Measurements from ENCODE around the gene SBF2.
"Not testable (repeated sequence)": the region's sequence is repeated elsewhere in the genome, so short reads cannot be mapped to it uniquely, and the experiment has no call there.

SBF2 gene

GRCh38 chr11:10108915-10109680 is 184.9 kb downstream of the SBF2 start:
- DNase-seq = no peak

DNA sequence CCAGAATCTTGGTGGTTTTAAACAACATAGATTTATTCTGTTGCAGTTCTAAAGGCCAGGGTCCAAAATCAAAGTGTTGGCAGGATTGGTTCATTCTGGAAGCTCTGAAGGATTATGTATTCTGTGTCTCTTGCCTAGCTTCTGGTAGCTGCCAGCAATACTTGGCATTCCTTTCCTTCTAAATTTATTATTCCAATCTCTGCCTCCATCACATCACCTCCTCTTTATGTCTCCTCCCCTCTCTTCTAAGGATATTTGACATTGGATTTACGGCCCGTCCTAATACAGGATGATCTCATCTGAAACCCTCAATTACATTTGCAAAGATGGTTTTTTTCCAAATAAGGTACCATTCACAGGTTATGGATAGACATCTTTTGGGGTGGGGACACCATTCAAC is 186.5 kb downstream of the SBF2 start:
- DNase-seq = no peak

DNA sequence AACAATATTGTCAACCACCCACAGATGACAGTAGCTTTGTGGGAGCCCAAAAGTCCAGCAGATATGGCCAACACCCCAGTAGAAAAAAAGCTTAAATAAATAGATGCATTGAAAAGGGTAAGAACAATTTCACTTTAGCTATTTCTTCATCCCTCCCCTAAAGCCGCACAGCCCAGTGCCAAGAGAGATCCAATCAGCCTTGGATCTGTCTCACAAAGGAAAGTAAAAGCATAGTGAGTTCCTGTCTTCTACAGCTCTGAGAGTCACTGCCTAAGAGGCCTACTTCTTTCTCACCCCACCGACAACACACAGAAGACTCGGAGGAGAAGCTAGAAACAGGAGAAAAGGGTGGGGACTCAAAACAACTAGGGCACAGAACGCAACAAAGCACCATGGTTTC is 196.4 kb downstream of the SBF2 start:
- DNase-seq = no peak

DNA sequence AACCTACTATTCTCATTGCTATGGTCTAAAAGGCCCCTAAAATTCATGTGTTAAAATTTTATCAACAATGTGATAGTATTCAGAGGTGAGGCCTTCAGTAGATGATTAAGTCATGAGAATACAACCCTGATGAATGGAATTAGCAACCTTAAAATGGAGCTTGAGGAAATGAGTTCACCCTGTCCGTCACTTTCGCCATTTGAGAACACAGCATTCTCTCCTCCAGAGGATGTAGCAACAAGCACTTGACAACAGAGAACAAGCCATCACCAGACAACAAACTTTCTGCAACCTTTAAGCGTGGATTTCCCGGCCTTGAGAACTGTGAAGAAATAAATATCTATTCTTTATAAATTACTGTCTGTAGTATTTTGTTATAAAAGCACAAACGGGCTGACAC is 197.0 kb downstream of the SBF2 start:
- no peak for DNase-seq

- no peak for DNase-seq
These were observed 198.4 kb downstream of the SBF2 start for GRCh38 chr11:10095412-10096208.

- DNase-seq = no peak
These were observed 201.6 kb downstream of the SBF2 start for GRCh38 chr11:10092426-10092825.

DNA sequence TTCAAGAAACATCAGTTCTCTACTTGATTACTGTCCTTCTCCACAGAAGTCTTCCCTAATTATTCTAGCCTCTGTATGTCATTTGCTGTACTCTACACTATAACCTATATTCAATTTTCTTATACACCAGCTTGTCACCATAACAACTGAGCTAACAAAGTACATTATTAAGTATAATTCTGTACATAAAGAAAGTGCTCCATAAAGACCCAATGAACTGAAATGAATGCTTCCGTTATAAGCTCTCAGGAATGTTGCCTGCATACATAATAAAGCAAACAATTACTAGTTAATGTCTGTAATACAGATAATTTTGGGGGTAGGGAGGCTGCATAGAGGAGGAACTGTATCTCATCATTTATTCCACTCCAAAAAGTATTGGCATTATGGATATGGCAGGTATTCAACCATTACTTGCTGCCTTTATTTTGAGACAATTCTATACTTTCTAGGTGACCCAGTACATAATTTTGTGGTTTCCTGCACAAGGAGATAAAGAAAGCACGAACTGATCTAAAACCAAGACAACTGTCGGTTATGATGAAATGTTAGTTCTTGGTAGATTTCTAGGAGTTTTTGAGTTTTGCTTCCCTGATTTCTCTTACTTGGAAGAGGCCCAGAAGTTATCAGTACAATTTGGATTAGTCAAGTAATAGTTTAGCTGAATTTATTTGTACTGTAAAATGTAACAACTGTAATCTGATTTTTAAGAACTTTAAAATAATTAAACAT is 202.5 kb downstream of the SBF2 start:
- no peak for DNase-seq

- DNase-seq = not testable (repeated sequence)
These were observed 206.1 kb downstream of the SBF2 start for GRCh38 chr11:10087923-10088225.

DNA sequence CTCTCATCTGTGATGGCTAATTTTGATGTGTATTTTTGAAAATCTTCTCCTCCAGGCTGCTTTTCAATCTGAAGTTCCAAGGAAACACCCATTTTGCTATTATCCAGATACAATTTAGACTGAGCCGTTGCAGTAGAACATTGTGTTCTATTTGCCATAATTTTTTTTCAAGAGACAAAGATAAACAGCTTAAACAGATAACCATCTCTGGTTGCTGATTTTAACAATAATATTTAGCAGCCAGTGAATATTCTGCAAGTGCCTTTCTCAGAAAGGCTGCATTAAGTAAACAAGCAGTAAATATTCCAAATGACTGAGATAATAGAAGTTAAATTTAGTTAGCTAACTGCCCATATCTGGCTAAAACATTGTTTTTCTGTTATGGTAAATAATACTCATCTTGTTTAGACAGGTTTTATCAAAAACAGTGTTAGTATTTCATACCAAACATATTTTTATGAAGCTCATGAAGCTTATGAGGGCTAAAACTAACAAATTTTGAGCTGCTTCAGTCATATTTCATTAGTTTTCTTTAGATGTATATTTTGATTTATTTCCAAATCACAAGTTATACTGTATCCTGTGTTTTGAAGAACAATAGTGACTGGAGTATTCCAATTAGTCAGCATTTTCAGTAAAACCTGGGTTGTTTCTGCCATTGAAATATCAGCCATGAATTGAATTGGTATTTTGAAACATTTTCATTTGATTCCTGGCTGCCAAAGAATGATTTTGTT is 206.7 kb downstream of the SBF2 start:
- DNase-seq = no peak

GRCh38 chr11:10080138-10080537 is 213.9 kb downstream of the SBF2 start:
- no peak for DNase-seq

GRCh38 chr11:10076458-10077141 is 217.4 kb downstream of the SBF2 start:
- DNase-seq = no peak

- no peak for DNase-seq
These were observed 218.9 kb downstream of the SBF2 start for GRCh38 chr11:10075141-10075540.

- no peak for DNase-seq
These were observed 221.2 kb downstream of the SBF2 start for GRCh38 chr11:10072841-10073240.

GRCh38 chr11:10072142-10072541 is 221.9 kb downstream of the SBF2 start:
- DNase-seq = no peak

DNA sequence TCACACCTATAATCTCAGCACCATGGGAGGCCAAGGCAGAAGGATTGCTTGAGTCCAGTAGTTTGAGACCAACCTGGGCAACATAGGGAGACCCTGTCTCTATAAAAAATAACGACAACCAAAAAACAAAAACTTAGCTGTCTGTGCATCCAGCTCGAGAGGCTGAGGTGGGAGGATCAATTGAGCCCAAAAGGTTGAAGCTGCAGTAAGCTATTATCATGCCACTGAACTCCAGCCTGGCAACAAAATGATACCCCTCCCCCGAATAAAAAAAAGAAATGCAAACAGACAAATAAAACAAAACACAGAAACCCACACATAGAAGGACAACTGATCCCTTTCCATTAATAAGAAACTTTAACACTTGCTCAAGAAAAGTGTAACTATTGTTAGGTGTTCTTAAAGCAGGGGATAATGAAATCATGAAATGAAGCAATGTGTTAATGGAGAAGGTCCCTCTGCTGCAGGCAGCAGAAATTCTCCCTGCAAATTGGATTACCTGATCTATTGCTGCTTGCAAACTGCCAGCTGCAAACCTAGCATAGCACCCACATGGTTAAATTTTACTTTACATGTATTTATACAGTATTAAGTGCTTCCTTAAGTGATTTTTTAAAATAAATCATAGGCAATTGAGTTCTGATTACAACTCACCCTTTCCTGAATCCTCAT is 226.3 kb downstream of the SBF2 start:
- no peak for DNase-seq

GRCh38 chr11:10066441-10066840 is 227.6 kb downstream of the SBF2 start:
- DNase-seq = no peak

- DNase-seq = no peak
These were observed 229.2 kb downstream of the SBF2 start for GRCh38 chr11:10064828-10065227.

DNA sequence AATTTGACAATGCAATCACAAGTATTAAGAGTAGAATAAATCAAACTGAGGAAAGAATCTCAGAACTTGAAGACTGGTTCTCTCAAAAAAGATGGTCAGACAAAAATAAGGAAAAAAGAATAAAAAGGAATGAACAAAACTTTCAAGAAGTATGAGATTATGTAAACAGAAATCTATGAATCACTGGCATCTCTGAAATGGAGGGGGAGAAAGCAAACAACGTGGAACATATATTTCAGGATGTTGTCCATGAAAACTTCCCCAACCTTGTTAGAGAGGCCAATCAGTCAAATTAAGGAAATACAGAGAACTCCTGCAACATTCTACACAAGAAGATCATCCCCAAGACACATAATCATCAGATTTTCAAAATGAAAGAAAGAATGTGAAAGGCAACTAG is 235.7 kb downstream of the SBF2 start:
- no peak for DNase-seq

DNA sequence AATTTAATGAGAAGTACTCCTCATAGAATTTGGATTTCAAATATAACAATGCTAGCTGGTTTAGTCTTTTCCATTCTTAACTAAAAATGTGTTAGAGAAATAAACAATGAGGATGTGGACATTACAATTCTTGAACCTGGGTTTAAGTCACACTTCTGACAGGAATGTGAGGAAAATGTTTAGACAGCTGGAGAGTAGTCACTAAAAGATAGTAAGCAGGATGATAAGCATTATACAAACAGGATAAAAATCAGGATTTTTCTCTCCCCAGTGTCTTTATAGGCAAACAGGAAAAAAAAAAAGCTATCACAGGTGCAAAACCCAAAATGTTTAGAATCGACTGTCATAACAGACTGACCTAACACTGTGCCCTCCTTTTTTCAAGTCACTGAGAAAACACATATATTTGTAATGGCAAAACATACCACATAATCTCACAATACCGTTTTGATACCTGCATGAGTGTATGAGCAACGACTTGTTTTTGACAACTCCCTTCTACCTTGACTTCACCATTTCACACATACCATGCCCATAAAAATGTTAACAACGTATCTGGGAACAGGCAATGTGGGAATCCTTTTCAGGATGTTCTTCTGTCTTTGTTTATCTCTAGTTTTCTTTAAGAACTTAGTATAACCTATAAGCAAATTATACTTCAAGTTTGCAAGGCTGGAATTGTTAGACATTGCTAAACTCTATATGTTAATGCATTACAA is 242.0 kb downstream of the SBF2 start:
- DNase-seq = no peak

- no peak for DNase-seq
These were observed 243.5 kb downstream of the SBF2 start for GRCh38 chr11:10050561-10050960.

GRCh38 chr11:10049756-10050155 is 244.3 kb downstream of the SBF2 start:
- DNase-seq = no peak

All from NCI-H1417 treated with DMSO at 0.1 percent for 48 hours (cell line).